Vagina (tissue), 2 donors: Measurements from ENCODE around the gene LCLAT1.

Experiments used
- CTCF ChIP-seq, 3 experiments: fragments of 450-650 bp in 2 of 3; fragments of 200-600 bp in 1 of 3; sonication (generic) in 1 of 3; IDR thresholded peaks; one replicate each; pipeline ENCODE4 v1.5.1; 2017 to 2019; ENCODE audit warnings: antibody characterized with exemption in 3 of 3, mild to moderate bottlenecking in 2 of 3, moderate library complexity in 2 of 3
- POLR2A ChIP-seq, 2 donors: fragments of 450-650 bp; IDR thresholded peaks; one replicate each; pipeline ENCODE4 v1.6.1; 2017; ENCODE audit warnings: antibody characterized with exemption in 2 of 2, mild to moderate bottlenecking in 2 of 2, moderate library complexity in 2 of 2
- POLR2AphosphoS5 ChIP-seq, 2 donors: sonication (generic); formaldehyde crosslinking; IDR thresholded peaks; one replicate each; pipeline ENCODE4 v1.9.0; 2017; ENCODE audit warnings: antibody characterized with exemption in 2 of 2, mild to moderate bottlenecking in 2 of 2, low read depth in 1 of 2; ENCODE audit not compliant: insufficient read depth in 1 of 2

- TF ChIP-seq POLR2A (IDR thresholded peaks at IDR 0.05), result no peak
- TF ChIP-seq CTCF (IDR thresholded peaks at IDR 0.05), result no peak
- TF ChIP-seq POLR2AphosphoS5 (IDR thresholded peaks at IDR 0.05; ENCODE audit: insufficient read depth in 1 of 2, low read depth in 1 of 2), result no peak
These were observed 165.3 kb downstream of the LCLAT1 start for GRCh38 chr2:30612371-30612770.
